Panc1 (cell line): Measurements from ENCODE around the gene CDH23. TPM values are rescaled to one million over a fixed set of nuclear protein-coding genes. Genes with fewer than 3 reads are reported as not detected.

ENCODE experiments used
- ATAC-seq: fragments of 200-7000 bp; cut with Tn5 transposase; 2 replicates; pipeline ENCODE4 v1.9.1; 2020; ENCODE audit warnings: mild to moderate bottlenecking, moderate library complexity
- BruUV-seq: library from RNA; stranded (reverse); fragments of 400-500 nt; replicated peaks from 2 replicates; lab custom pipeline; 2021; lab: Mats Ljungman, UMichigan
- CTCF ChIA-PET: fragments of 300-600 bp; sonication (Branson Sonifier 250); formaldehyde crosslinking; loops from one replicate; lab custom pipeline; 2022; ENCODE audit warnings: antibody characterized with exemption; lab: Charles Lee
- POLR2A ChIA-PET: fragments of 300-600 bp; sonication (Branson Sonifier 250); formaldehyde crosslinking; loops from one replicate; lab custom pipeline; 2022; ENCODE audit warnings: antibody characterized with exemption; lab: Charles Lee
- DNase-seq: peaks from one replicate; pipeline ENCODE4 v3.0.0-alpha.2; 2010; ENCODE audit warnings: low read depth, low spot score
- H3K27ac ChIP-seq: 2 replicates; pipeline ENCODE4 v1.5.1; 2011; ENCODE audit warnings: mild to moderate bottlenecking, low read length, inconsistent platforms
- H3K27me3 ChIP-seq: fragments of 200-500 bp; sonication (Bioruptor generic); 2 replicates; pipeline ENCODE4 v1.6.0; 2014; ENCODE audit warnings: low read length, inconsistent platforms; ENCODE audit not compliant: control insufficient read depth, insufficient read depth
- H3K36me3 ChIP-seq: fragments of 200-500 bp; sonication (Bioruptor generic); 2 replicates; pipeline ENCODE4 v1.5.1; 2014; ENCODE audit warnings: inconsistent platforms, mild to moderate bottlenecking, low read length, moderate library complexity; ENCODE audit not compliant: control insufficient read depth, insufficient read depth
- H3K4me1 ChIP-seq: 2 replicates; pipeline ENCODE4 v1.5.1; 2011; ENCODE audit warnings: inconsistent platforms, mild to moderate bottlenecking, low read length, moderate library complexity; ENCODE audit not compliant: control insufficient read depth, insufficient read depth
- H3K4me3 ChIP-seq, 2 experiments: 2 replicates each; pipeline ENCODE4 v1.5.1; 2011 to 2012; ENCODE audit warnings: low read depth in 2 of 2, low read length in 2 of 2, mild to moderate bottlenecking in 2 of 2, inconsistent platforms in 1 of 2, moderate library complexity in 1 of 2
- H3K9me3 ChIP-seq: fragments of 200-500 bp; sonication (Bioruptor generic); 2 replicates; pipeline ENCODE4 v1.5.1; 2014; ENCODE audit warnings: low read depth, mild to moderate bottlenecking, inconsistent platforms, low read length, moderate library complexity; ENCODE audit not compliant: control insufficient read depth, insufficient read depth
- CTCF ChIP-seq: fragments of 450-650 bp; IDR thresholded peaks from 2 replicates; pipeline ENCODE4 v1.5.1; 2017; ENCODE audit warnings: mild to moderate bottlenecking
- POLR2AphosphoS5 ChIP-seq: IDR thresholded peaks from 2 replicates; pipeline ENCODE4 v1.6.1; 2012; ENCODE audit warnings: mild to moderate bottlenecking, low read depth, low read length, moderate library complexity
- REST ChIP-seq, 2 experiments: IDR thresholded peaks; 2 replicates each; pipeline ENCODE4 v1.6.1; 2011 to 2012; ENCODE audit warnings: low read depth in 2 of 2, control low read depth in 1 of 2, low read length in 1 of 2, mild to moderate bottlenecking in 1 of 2, moderate library complexity in 1 of 2; ENCODE audit not compliant: insufficient read depth in 1 of 2
- SIN3A ChIP-seq: IDR thresholded peaks from 2 replicates; pipeline ENCODE4 v1.6.1; 2012; ENCODE audit warnings: low read depth, mild to moderate bottlenecking, low read length, moderate library complexity, borderline replicate concordance; ENCODE audit not compliant: insufficient read depth
- TCF7L2 ChIP-seq: IDR thresholded peaks from 2 replicates; pipeline ENCODE4 v1.6.1; 2011; ENCODE audit warnings: mild to moderate bottlenecking, low read depth, low read length, inconsistent platforms
- in situ Hi-C: cut with HindIII; loops from 2 replicates; pipeline ENCODE4 v1.10.0; 2016; ENCODE audit warnings: low sequenced_read_pairs, low pct_unique_long_range_greater_than_20kb
- intact Hi-C: fragments of 100-400 bp; cut with micrococcal nuclease; formaldehyde crosslinking; loops from one replicate; pipeline ENCODE4 v1.10.0; 2022; ENCODE audit not compliant: unreplicated experiment
- total RNA-seq: library from RNA; stranded (reverse); gene quantifications from one replicate; pipeline ENCODE4 v1.2.1, GENCODE V29; 2021; ENCODE audit not compliant: unreplicated experiment

The CDH23 gene
- total RNA-seq, 1 experiment from 2014 or later, result 2.7 TPM

GRCh38 chr10:71606257-71607081, 209.7 kb downstream of the CDH23 start:
- intact Hi-C loops, result loop anchor here (5.0 kb wide), 1 partner anchor 294 kb away; no protein-coding TSS in a partner anchor
- in situ Hi-C loops, result no loop called here
- BruUV-seq, result no TSS peak

DNA sequence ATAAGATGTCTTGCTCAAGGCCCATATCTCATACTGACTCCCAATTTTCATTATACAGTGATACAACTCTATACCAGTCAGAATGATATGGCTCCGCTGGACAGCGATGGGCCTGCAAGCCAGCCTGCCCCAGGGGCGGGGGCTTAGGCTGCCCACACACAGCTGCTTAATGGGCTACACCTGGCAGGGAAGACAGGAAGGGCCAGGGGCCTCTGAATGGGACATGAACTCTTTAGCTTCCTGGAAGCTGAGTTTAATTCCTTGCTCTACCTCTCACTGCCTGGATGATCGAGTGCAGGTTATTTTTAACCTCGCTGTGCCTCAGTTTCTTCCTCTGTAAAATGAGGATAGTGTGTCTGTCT, 210.3 kb downstream of the CDH23 start:
- H3K4me3 ChIP-seq, result no peak overlapping the region
- H3K9me3 ChIP-seq, result no peaks in the 10 kb centered on the region
- ATAC-seq, result no peak
- no peaks in the 10 kb centered on the region; the same call in 1 of the 2 replicates for H3K27me3 ChIP-seq
- intact Hi-C loops (loop anchor here (5.0 kb wide), 1 partner anchor 295 kb away; no protein-coding TSS in a partner anchor), in situ Hi-C loops (no loop called here)
- CTCF ChIA-PET, result no interaction called here
- POLR2A ChIA-PET, result no interaction called here
- DNase-seq, result no peak
- no peaks in the 10 kb centered on the region for H3K36me3 ChIP-seq
- no peak for TF ChIP-seq POLR2AphosphoS5
- TF ChIP-seq SIN3A, result no peak
- no peak for TF ChIP-seq CTCF
- no peak for TF ChIP-seq REST (IDR thresholded peaks at IDR 0.05; ENCODE audit: insufficient read depth in 1 of 2, low read depth in 2 of 2, low read length in 1 of 2)
- TF ChIP-seq TCF7L2, result no peak
- H3K27ac ChIP-seq, result no peak overlapping the region
- BruUV-seq, result no TSS peak
- peaks cover 7% of the 10 kb centered on the region; the same call in 1 of the 2 replicates for H3K4me1 ChIP-seq

More at GRCh38 chr10:71606257-71607081, 209.7 kb downstream of the CDH23 start:
- H3K27ac ChIP-seq, result no peak overlapping the region
- ATAC-seq (no peak), DNase-seq (no peak)
- no peak overlapping the region for H3K4me3 ChIP-seq
- TF ChIP-seq CTCF (no peak), SIN3A (no peak)
- CTCF ChIA-PET, result no interaction called here
- H3K36me3 ChIP-seq, result no peaks in the 10 kb centered on the region
- H3K4me1 ChIP-seq, result peaks cover 7% of the 10 kb centered on the region; the same call in 1 of the 2 replicates
- no peaks in the 10 kb centered on the region for H3K9me3 ChIP-seq
- POLR2A ChIA-PET, result no interaction called here
- H3K27me3 ChIP-seq, result no peaks in the 10 kb centered on the region; the same call in 1 of the 2 replicates
